Measurements from ENCODE around the gene PARD6A. TPM values are rescaled to one million over a fixed set of nuclear protein-coding genes. Genes with fewer than 3 reads are reported as not detected.
A peak's percentile ranks its signal among the peaks of the same experiment; 100 is the strongest.

PARD6A gene
- total RNA-seq, 1 donor from 2014 or later: 6.4 TPM

DNA sequence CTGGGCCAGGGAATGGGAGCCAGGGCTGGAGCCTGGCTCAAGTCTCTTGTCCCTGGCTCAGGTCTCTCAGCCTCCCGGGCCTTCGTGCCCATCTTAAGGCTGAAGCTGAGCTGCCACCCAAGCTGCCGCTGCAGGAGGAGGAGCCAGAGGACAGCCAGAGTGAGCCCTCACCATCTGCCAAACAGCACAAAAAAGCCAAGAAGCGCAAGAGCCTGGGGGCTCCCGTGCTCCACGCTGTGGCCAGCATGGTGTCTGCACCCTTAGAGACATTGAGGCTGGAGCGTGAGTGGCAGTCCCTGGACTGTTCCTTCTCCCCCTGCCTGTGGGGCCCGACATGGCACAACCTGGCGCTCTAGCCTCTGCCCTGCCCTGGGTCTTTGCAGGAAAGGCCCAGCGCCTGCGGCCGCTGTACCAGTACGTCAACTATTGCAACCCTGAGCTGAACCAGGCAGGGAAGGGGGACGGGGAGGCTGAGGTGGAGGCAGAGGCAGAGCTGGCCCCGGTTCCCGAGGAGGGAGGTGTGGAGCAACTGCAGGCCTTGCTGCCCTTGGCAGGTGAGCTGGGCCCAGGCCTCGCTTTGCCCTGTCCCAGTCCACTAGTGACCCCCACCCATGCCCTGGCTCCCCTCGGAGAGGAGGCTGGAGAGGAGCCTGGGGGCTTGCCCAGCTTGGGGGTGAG is 7.2 kb downstream of the PARD6A start:
- Mint-ChIP-seq H3K27ac (no peak overlapping the region), H3K9me3 (ENCODE audit: low read depth) (no peaks in the 10 kb centered on the region), H3K4me3 (ENCODE audit: low read depth) (peak overlapping the region; percentile 14), H3K36me3 (ENCODE audit: insufficient read depth) (peaks cover 4% of the 10 kb centered on the region), H3K27me3 (no peaks in the 10 kb centered on the region), H3K4me1 (ENCODE audit: low read depth) (peaks cover 3% of the 10 kb centered on the region)
- peak; percentile 76 for TF ChIP-seq CTCF (IDR thresholded peaks at IDR 0.05; ENCODE audit: unreplicated experiment)
- DNase-seq (ENCODE audit: low spot score, unreplicated experiment): peak; percentile 77

DNA sequence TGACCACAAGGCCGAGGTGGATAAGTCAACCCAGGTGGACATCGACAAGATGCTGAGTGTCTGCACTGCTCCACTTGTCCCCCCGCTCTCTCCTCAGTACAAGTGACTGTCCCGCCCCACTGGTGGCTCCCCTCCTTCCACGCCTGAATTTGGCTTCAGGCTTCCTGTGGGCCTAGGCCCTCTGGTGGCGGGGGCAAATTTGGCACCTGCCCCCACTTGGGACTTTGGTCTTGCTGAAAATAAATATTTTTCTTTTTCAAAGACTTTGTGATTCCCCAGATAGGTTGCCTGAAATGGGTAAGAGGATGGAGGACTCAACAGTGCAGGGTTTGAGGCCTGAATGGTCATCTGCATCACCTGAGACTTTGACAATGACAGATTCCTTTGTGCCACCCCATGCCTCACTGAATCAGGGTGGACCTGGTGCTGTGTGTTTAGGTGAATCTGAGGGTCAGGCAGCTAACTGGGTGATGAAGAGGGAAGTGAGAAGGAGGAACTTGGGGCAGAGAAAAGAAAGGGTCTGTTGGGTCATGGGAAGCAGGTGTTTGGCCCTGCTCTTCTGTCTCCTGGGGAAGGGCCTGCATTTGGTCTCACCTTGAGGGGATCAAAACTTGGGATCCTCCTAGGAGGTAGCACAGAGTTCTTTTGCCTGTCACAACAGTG is 7.9 kb downstream of the PARD6A start:
- no peak for DNase-seq (ENCODE audit: low spot score, unreplicated experiment)
- peaks cover 3% of the 10 kb centered on the region for H3K4me1 Mint-ChIP-seq (ENCODE audit: low read depth)
- no peak overlapping the region for H3K4me3 Mint-ChIP-seq (ENCODE audit: low read depth)
- no peak for TF ChIP-seq CTCF (IDR thresholded peaks at IDR 0.05; ENCODE audit: unreplicated experiment)
- H3K27me3 Mint-ChIP-seq: no peaks in the 10 kb centered on the region
- no peaks in the 10 kb centered on the region for H3K9me3 Mint-ChIP-seq (ENCODE audit: low read depth)
- H3K36me3 Mint-ChIP-seq (ENCODE audit: insufficient read depth): peaks cover 4% of the 10 kb centered on the region
- H3K27ac Mint-ChIP-seq: no peak overlapping the region

GRCh38 chr16:67669499-67670101 is 8.8 kb downstream of the PARD6A start:
- H3K9me3 Mint-ChIP-seq (ENCODE audit: low read depth): no peaks in the 10 kb centered on the region
- no peak overlapping the region for H3K4me3 Mint-ChIP-seq (ENCODE audit: low read depth)
- H3K4me1 Mint-ChIP-seq (ENCODE audit: low read depth): peaks cover 2% of the 10 kb centered on the region
- H3K36me3 Mint-ChIP-seq (ENCODE audit: insufficient read depth): no peaks in the 10 kb centered on the region
- no peak for TF ChIP-seq CTCF (IDR thresholded peaks at IDR 0.05; ENCODE audit: unreplicated experiment)
- DNase-seq (ENCODE audit: low spot score, unreplicated experiment): no peak
- H3K27me3 Mint-ChIP-seq: no peaks in the 10 kb centered on the region
- H3K27ac Mint-ChIP-seq: no peak overlapping the region

DNA sequence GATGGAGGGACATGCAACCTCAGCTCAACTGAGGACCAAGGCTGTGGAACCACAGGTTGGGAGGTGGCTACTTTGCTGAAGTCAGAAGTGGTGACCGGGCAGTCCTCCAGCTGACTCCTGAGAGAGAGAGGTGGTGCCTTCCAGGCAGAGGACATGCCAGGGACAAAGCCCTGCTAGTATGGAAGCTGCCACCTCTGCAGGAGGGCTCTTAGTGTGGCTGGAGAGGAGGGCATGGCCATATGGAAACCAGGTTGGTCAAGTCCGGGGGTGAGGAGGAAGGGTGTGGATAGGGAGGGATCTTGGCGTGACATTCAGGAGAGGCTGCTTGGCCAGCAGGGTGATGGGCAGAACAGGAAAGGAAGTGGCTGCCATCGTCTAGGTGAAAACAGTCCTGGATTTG is 11.5 kb downstream of the PARD6A start:
- Mint-ChIP-seq H3K4me1 (ENCODE audit: low read depth) (peaks cover 2% of the 10 kb centered on the region), H3K9me3 (ENCODE audit: low read depth) (no peaks in the 10 kb centered on the region), H3K27ac (no peak overlapping the region), H3K4me3 (ENCODE audit: low read depth) (no peak overlapping the region), H3K27me3 (no peaks in the 10 kb centered on the region), H3K36me3 (ENCODE audit: insufficient read depth) (no peaks in the 10 kb centered on the region)
- no peak for DNase-seq (ENCODE audit: low spot score, unreplicated experiment)
- TF ChIP-seq CTCF (IDR thresholded peaks at IDR 0.05; ENCODE audit: unreplicated experiment): no peak

- H3K27ac Mint-ChIP-seq: no peak overlapping the region
- peak; percentile 54 for TF ChIP-seq CTCF (IDR thresholded peaks at IDR 0.05; ENCODE audit: unreplicated experiment)
- no peak for DNase-seq (ENCODE audit: low spot score, unreplicated experiment)
- H3K9me3 Mint-ChIP-seq (ENCODE audit: low read depth): no peaks in the 10 kb centered on the region
- H3K27me3 Mint-ChIP-seq: no peaks in the 10 kb centered on the region
- no peaks in the 10 kb centered on the region for H3K36me3 Mint-ChIP-seq (ENCODE audit: insufficient read depth)
- peaks cover under 1% of the 10 kb centered on the region for H3K4me1 Mint-ChIP-seq (ENCODE audit: low read depth)
- no peak overlapping the region for H3K4me3 Mint-ChIP-seq (ENCODE audit: low read depth)
Measured at GRCh38 chr16:67672739-67673662, 12.2 kb downstream of the PARD6A start.

All from progenitor cell of endocrine pancreas (in vitro differentiated cells).